ELR (cell line): ENCODE measurements around the gene RFT1.
A peak's percentile ranks its signal among the peaks of the same experiment; 100 is the strongest.
"Not testable (repeated sequence)": the region's sequence is repeated elsewhere in the genome, so short reads cannot be mapped to it uniquely, and the experiment has no call there.

Experiments
- DNase-seq: peaks from one replicate; pipeline ENCODE4 v3.0.0-alpha.2; 2015; ENCODE audit warnings: low read depth

Gene RFT1

GRCh38 chr3:53163444-53164387 is 33.5 kb upstream of the RFT1 start:
- no peak for DNase-seq

- no peak for DNase-seq
Measured at GRCh38 chr3:53162672-53163443, 32.6 kb upstream of the RFT1 start.

- DNase-seq = peak; percentile 50
Measured at GRCh38 chr3:53161820-53162671, 31.8 kb upstream of the RFT1 start.

GRCh38 chr3:53161450-53161819 is 31.2 kb upstream of the RFT1 start:
- peak; percentile 36 for DNase-seq

DNA sequence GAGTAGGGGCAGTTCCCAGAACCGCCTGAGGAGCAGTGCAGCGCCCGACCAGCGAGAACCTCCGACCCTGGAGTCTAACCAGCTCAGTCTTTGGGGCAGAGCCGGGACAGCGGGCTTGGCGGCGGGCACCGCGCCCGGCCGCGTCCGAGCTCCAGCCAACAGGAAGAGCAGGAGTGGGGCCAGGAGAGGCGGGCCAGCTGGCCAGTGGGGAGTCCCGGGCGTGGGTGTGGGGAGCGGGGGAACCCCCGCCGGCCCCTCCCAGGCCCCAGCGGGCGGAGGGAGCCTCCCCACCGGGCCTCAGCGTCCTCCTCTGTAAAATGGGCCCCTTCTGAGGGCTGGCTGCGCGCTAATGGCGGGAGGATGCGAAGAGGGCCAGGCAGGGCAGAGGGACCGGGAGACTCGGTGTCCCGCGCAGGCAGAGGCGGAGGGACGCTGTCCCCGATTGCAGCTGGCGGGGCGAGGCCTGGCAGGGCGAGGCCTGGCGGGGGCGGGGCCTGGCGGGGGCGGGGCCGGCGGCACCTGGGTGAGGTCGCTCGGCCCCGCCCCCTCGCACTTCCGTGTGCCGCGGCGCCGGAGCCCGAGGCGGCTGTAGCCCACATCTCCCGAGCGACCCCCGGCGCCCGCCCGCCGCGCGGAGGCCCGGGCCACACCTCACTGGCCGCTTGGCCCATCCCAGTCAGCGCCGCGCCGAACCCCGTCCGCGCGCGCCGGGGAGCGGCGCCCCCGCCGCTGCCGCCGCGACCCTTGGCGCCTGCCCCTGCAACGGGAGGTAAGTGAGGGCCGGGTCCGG is 30.6 kb upstream of the RFT1 start, which contains the start of gene PRKCD:
TSS of gene PRKCD (plus strand) at position 550 of the 790 bp plus-strand sequence. CDS start 17,214 bp downstream, outside the sequence.
- DNase-seq = peak; percentile 81

DNA sequence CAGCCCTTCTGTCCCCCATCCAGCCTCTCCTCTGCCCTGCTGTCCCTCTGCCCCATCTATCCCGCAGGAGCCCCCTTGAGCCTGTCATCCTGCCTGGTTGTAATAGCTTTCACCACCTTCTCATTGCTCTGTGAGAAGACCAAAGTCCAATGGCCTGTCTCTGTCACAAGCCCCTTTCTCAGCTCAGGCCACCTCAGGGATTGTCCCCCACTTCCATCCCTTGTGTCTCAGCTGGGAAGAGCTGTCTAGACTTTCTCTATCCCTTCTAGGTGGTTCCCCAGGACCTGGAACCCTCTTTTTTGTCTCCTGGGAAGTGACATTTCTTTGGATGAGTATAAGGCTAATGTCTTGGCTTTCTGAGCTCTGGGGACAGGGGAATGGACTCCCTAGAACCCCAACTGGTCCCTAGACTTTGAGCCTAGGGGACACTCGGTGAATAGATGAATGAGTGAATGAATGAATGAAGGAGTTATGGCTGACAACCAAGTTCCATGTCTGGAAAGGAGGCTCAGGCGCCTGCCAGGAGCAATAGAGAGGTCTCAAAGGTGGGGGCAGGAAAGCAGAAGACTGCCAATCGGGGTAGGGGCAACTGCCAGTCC is 29.9 kb upstream of the RFT1 start:
- DNase-seq = no peak

GRCh38 chr3:53159156-53160060 is 29.2 kb upstream of the RFT1 start:
- DNase-seq = no peak

- no peak for DNase-seq
Measured at GRCh38 chr3:53158765-53159155, 28.5 kb upstream of the RFT1 start.

DNA sequence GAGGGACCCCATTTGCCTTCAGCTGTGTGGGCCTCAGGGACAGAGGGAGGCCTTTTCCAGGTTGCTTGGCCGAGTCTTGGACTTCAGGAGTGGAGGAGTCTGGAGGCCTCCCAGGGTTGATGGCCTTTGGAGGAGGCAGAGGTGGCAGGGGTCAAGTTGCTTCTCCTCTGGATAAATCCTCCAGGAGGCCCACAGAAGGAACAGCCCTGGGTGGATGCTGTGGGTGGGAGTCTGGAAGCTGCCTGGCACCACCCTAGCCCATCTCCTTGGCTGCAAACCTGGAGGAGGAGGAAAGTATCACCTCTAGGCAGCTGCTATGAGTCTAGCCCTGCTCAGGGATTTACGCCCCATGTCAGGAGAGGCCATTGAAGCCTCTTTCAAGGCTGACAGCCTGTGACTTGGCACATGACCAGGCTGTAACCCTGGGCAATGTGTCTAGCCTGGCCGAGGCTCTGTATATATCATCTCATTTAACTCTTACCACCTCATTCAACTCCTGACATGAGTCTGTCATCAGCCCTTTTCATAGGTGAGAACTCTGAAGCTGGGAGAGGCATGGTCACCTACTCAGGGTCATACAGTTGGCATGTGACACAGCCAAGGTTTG is 27.8 kb upstream of the RFT1 start:
- DNase-seq = no peak

- DNase-seq = no peak
Measured at GRCh38 chr3:53156368-53156834, 26.2 kb upstream of the RFT1 start.

GRCh38 chr3:53155760-53156159 is 25.5 kb upstream of the RFT1 start:
- DNase-seq = no peak

DNA sequence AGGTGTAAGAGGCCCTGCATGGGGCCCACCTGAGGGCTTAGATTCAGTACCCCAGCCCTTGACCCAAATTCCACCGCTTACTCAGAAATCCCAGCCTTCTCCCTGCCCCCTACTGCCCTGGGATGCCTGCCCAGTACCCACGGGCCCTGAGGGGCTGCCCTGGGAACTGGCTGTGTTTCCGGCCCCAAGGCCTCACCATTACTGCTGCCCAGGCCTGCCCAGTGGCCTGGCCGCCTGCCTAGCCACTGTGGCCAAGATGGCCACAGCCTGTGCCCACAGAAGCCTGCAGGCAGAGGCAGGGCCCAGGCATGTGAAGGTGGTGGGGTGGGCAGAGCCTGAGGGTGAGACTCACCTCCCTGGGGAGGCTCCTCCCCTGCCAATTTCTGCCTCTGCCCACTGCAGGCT is 24.6 kb upstream of the RFT1 start:
- no peak for DNase-seq

- DNase-seq = no peak
Measured at GRCh38 chr3:53153980-53154379, 23.7 kb upstream of the RFT1 start.

DNA sequence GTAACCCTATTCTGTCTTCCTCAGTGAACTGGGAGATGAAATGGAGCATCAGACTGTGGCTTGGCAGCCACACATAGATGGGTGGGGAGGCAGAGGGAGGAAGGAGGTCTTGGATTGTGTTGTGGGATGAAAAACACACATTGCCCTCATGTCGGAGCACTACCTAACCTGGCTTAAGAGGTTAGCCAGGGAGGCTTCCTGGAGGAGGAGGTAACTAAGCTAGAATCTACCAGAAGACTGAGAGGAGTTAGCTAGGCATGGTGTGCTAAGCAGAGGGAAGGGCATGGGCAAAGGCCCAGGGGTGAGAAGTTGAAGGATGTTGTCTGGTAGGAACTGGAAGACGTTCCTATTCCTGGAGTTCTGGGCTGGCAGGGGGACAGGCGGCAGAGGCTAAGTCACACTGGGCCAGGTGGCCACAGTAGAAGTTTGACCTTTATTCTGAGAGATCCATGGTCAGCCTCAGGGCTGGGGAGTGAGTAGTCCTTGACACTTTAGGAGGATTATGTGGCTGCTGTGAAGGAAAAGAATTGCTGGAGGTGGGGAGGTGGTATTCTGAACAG is 23.1 kb upstream of the RFT1 start:
- no peak for DNase-seq

GRCh38 chr3:53151870-53152660 is 21.8 kb upstream of the RFT1 start:
- no peak for DNase-seq

- no peak for DNase-seq
Measured at GRCh38 chr3:53151465-53151864, 21.2 kb upstream of the RFT1 start.

DNA sequence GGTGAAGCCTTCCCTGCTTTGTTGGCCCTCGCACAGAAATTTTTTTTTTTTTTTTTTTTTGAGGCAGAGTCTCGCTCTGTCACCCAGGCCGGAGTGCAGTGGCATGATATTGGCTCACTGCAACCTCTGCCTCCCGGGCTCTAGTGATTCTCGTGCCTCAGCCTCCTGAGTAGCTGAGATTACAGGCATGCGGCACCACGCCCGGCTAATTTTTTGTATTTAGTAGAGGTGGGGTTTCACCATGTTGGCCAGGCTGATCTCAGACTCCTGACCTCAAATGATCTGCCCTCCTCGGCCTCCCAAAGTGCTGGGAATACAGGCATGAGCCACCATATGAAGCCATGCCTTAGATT is 20.8 kb upstream of the RFT1 start:
- not testable (repeated sequence) for DNase-seq
